H4 (cell line): ENCODE data around the gene ACACA. TPM values are rescaled to one million over a fixed set of nuclear protein-coding genes. Genes with fewer than 3 reads are reported as not detected.
"Not testable (repeated sequence)": the region's sequence is repeated elsewhere in the genome, so short reads cannot be mapped to it uniquely, and the experiment has no call there.

Experiments used
- DNase-seq: peaks from one replicate; pipeline ENCODE4 v3.0.0-alpha.2; 2015; ENCODE audit warnings: low spot score
- total RNA-seq: library from RNA; depleted of rRNA; stranded (reverse); fragments of >200 nt; shearing (Covaris generic); gene quantifications from 2 replicates; pipeline ENCODE4 v1.2.3, GENCODE V29; 2014

The ACACA gene
- total RNA-seq, 1 experiment from 2014 or later = 27.6 TPM

DNA sequence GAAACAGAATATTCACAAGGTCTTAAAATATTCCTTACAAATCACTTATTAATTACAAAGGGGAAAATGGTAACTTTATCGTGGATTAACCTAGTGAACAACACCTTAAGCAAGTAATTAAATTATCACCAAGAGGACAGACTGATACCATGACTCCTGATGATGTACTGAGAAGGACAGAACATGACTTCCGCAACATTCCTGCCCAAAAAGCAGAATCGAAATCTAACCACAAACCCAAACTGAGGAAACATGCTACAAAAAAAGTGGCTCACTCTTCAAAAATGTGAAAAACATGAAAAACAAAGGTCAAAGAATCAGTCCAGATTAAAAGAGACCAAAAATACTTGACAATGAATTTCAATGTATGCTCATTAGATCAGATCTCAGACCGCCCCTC is 306.4 kb downstream of the ACACA start:
- no peak for DNase-seq

DNA sequence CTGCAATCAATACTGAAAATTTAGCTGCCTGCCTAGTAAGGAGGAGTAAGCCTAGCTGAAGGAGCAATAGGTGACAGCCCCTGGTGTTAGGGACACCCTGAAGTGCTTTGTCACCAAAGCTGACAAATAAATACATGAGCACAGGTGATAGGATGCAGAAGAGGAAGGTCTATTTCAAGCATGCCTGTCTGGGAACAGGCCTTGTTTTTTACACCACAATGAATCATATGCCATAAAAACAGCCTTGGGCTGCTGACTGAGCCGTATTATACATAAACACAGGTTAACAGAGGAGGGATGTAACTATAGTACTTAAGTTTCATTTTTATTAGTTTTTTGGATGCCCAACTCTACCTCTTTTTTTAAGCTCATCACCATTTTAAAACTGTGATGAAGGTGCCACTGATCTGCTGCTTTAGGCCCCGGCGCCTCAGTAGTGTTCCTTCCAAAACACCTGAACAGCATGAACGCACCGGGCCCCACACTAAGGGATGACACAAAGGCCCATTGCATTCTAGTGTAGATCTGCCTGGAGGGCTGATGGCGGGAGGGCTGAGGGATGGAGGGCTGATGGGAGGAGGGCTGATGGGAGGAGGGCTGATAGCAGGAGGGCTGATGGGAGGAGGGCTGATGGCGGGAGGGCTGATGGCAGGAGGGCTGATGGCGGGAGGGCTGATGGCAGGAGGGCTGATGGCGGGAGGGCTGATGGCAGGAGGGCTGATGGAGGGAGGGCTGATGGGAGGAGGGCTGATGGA is 307.5 kb downstream of the ACACA start:
- DNase-seq = peak; percentile 37

DNA sequence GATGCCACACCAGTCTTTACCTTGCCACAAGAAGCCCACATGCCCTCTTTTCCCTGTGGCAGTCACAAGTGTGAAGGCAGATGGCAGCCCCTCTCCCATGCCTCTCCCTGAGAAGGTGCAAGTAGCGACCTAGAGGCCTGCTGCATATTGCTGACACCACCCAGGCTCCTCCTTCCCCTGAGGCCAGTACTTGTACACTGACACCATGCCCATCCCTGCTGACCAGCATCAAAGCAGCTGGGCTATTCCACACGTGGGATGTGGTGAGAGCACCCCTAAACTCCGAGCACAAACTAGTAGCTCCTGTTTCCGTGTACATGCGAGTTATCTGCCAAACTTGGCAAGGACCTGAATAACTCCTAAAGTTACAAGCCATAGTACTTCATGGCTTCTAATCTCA is 308.5 kb downstream of the ACACA start:
- no peak for DNase-seq

DNA sequence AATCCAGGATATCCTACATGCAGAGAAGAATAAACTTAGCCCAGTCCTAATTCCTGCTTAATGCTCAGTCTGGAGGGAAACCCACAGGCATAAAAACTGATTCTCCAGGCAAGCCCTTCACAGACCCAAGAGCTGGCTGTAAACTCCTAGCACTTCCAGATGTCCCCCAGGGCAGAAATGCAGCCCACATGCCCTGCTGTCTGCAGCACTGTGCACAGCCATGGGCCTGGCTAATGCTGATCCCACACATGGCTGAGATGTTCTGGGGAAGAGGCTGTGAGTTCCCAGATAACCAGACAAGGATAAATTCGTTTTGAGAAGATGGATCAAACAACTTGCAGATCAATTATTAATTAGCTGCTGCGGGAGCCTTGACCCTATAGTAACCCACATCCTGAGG is 309.5 kb downstream of the ACACA start:
- no peak for DNase-seq

DNA sequence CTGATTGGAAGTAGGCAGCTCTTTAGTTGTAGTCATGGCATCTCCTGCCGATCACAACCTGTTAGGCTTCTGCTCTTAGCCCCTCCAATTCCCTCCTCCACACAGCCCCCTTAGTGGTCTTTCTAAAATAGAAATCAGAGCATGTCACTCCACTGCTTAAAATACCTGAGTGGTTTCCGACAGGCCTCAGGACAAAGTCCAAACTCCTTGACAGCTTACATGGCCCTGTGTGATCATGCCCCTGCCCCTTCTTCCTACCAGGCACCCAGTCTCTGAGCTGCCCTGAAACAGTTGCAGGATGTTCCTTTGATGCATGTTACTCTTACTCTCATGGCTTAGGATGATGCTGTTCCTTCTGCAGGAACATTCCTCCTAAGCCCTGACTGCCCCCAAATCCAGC is 310.6 kb downstream of the ACACA start:
- no peak for DNase-seq

DNA sequence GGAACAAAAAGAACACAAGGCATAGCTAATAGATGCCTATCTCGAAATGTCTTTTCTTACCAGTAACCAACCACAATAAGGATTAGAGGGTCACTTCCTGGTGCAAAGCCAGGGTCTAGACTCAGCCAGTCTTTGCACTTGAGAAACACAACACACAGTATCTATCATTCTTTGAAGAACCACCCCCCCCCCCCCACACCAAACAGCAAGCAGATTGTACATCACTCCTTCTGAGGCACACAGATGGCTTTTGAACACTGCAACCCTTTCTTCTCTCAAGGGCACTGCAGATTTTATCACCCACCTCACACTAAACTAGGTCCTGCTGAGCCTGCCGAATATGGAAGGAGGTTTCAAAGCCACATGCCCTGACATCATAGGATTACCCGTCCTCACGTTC is 312.2 kb downstream of the ACACA start:
- no peak for DNase-seq

DNA sequence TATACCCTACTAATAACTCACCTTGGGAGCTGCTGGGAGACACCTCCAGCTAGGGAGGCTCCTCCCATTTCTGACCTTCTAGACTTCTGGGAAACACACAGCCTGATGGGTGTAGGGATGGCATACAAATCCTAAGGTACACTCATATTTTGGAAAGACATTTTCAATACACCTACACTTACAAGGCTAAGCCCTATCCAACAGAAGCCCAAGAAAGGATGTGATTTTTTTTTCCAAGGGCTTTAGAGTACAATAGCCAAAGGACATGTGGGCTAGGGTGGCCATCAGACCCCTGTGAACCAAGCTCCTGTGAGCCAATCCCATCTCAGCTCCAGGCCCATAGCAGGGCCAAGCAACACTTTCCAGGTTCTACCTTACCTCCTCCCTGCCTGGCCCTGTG is 313.9 kb downstream of the ACACA start:
- DNase-seq = no peak

DNA sequence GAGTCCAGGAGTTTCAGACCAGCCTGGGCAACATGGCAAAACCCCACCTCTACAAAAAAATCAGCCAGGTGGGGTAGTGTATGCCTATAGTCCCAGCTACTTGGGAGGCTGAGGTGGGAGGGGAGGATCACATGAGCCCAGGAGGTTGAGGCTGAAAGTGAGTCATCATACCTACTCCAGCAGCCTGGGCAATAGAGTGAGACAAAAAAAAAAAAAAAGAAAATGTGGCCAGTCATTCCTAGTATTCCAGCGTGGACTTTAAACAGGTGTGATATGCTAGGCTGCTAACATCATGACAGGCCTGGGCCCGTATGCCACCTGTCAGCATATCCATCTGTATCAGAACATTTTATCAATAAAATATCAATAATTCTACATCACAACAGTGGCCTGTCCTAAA is 314.6 kb downstream of the ACACA start:
- DNase-seq = no peak

DNA sequence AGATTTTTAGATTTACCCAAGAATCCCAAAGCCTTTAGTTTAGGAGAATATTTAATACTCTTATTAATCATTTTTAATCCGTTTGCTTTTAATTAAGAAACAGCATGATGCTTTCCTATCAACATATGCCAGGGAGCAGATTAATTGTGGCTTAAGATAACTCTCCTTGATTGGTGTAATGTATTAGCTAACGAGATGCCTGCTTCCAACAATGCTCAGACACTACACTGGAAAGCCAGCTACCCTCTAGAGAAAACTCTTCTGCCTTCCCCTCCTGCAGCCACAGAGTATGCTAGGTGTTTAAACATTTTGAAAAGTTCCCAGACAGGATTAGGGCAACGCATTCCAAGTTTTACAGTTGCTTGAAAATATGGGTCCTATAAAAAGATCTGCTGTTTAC is 315.7 kb downstream of the ACACA start:
- DNase-seq = no peak

DNA sequence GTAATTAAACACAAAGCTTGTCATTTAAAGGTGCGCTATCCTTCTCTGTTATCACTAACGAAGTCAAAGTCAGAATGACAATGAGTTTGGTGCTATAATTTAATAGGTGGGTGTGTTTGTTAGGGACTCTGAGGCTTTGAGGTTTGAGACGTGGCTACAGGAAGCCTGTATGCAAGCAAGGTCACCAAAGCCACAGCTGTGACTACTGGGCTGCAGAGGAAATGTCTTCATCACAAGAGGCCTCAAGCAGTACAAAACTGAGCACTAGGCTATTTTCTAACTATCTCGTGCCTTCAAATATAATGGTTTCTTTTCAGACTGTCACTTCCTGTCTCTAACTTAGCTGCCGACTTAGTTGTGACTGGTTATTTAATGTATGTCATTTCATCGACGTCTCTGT is 316.7 kb downstream of the ACACA start:
- no peak for DNase-seq

DNA sequence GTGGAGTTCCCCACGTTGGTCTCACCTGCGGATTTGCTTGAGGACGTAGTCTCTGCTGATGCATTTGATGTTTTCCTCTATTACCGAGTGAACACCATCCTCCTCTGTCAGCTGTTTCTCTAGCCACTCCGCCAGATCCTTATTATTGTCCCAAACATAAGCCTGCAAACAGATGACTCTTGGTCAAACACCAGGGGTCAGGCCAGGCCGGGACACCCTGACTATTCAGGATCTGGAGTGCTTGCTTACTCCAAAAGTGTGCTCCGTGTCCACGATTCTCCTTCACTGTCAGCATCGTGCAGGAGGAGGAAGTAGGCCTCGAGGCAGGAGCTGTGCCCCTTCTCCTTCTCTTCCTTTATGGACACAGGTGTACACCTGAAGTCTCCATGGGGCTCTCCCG is 317.7 kb downstream of the ACACA start:
- DNase-seq = no peak

DNA sequence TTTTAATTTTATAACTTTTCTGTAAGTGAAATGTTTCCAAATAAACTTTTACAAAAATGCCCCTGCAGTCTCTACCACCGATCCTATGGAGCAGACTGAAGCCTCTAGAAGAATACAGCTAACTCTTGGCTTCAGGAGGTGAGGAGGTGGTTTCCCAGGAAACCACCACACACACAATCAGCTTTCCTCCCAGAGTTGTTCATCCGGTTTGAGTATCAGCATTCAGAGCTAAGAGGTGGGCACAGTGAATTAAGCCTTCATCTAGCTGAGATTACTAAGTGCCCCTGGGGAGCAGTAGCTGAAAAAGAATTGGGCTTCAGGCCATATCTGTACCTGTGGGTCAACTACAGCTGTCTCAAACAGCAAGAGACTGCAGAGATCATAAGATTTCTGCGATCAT is 318.2 kb downstream of the ACACA start:
- DNase-seq = no peak

DNA sequence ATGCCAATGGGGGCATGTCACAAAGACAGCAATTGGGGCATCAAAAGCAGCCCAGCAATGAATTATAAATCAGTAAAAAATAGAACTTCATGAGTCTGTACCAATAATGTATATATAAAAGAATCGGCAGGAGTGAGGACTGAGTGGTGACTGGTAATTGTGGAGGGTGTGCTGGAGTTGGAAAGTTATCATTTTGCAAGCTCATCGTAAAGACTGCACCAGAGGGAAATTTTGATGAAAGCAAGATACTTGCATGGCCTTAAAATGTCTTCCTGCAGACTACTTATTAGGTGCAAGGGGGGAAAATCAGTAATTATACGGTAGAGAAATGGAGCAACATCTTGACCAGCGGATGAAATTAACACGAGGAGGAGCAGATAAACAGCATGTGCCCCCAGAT is 319.0 kb downstream of the ACACA start:
- DNase-seq = no peak

DNA sequence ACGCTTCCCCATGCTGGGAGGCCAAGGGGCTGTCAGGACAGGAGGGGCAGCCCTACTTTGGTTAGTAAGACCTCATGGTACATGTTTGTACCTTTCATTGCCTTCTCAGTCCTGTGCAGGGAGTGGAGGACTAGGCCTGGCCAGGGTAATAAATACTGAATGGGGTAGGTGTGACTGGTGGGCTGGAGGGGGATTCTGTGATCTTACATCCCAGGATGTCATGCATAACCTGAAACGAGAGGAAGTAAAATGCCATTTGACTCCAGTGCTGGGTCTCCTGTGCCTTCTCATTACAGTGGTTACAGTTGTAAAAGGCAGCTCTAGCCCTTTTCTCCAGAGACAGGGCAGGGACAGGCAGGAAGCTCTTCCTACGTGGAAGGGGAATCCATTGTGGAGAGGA is 319.7 kb downstream of the ACACA start:
- no peak for DNase-seq

DNA sequence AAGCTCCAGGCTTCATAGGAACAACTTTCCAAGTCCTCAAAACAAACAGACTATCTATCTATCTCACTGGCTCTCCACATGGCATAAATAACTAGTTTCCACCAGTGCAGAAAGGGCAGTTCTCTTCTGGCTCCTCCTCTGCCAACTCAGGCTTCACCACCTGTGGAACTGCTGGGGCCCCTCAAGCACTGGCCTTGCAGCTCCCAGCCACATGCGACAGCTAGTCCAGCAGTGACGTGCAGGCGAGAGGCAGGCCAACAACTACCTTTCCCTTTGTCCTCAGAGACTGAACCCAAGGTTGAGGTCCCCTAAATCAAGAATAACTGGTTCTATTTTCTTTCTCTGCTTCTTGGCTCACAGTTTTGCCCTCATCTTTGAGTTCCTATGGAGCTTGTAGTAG is 320.3 kb downstream of the ACACA start:
- no peak for DNase-seq

DNA sequence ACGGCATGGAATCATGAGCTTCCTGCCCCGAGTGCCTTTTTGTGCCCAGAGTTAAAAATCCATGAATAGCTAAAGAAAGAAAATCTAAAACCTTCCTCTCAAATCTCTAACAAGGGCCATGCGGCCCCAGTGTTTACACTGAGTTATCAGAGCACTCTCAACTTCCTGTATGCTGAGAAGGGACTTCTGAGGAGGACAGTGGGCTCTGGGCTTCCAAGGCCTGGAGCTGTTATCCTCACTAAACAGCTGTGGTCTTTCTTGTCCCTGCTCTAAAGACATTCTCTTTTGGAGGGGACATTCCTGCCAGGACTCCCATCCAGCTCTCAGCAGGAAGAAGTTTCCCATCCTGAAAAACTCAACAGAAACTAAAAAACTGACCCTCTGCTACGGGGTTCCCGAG is 322.3 kb downstream of the ACACA start:
- no peak for DNase-seq

DNA sequence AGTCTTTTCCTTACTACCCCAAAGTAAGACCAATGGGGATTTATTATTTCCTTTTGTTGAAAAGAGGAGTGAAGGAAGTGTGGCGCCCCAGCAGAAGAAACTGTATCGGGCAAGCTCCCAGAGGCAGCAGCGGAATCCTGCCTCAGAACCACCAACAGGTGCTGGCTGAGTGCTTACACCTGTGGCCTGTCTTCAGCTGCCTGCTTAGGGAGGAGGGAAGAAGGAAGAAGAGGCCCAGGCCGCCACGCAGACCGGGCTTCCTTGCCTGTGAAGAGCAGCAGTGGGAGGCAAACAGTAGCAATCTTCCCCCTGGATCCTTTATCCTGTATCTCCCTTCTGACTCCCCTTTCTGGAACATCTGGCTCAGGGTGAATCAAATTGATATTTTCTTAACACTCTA is 323.2 kb downstream of the ACACA start:
- no peak for DNase-seq

DNA sequence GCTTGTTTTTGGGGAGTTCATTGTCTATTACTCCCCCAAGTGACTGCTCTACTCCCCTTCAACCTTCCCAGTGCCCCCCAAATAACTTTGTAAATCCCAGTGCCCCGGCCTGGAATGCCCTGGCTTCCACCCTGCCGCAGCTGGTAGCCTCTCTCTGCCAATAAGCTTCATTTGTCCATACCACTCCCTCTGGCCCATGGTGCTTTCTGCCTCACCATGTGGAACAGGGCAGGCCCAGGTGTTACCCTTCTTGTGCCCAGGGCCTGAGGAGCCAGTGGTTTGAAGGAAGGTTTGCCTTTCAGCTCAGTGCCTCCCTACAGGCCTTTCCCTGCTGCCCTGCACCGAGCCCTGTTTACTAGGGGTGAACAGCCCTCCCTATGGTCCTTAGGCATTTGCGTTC is 323.7 kb downstream of the ACACA start:
- DNase-seq = no peak

DNA sequence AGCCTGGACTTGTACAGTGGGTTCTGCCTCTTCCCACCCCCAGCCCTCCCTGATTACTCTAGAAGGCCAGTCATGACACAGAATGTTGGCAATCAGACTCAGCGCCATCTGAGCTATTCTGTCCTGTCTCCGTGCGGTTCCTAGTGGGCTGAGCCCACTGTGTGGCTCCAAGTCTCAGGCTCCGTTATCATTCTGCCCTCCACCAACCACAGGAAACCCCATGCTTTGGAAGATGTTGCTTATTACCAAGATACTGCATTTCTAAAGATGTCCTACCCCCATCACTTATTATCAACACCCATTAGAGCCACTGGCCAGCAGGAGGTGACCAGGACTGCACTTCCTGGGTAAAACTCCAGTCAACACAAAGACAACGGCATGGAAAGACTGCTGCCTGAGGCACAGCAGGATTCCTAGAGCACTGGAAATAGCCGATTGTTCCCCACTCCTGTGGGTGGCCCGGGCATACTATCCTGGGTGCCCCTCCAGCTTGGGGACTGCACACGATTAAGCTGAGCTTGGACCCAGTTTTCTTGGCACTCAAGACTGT is 324.2 kb downstream of the ACACA start:
- DNase-seq = no peak

DNA sequence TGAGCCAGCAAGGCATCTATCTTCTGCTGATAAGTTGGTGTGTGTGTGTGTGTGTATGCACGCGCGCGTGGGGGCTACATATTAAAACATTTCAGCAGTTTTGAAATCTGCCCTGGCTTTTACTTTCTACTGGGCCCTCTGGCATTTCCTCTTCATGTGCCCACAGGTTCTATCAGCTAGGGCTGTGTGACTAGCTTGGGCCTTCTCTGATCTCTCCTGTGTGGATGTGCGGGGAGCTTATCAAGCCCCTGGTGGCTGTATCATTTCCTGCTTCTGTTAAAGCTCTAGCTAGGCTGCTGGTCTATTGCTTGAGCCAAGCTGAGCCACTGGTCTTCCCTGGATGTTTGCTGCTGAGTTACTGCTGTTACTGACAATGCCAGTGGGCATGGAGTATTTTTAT is 325.3 kb downstream of the ACACA start:
- DNase-seq = no peak

DNA sequence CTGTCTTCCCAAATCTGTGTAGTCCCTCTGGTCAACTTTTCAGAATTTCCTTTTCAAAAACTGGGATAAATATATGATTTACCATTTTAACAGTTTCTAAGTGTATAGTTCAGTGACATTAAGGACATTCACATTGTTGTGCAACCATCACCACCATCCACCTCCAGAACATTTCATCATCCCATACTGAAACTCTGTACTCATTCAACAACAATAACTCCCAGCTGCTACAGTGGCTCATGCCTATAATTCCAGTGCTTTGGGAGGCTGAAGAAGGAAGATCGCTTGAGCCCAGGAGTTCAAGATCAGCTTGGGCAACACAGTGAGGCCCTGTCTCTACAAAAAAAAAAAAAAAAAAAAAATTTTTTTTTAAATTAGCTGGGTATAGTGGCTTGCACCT is 326.9 kb downstream of the ACACA start:
- no peak for DNase-seq

DNA sequence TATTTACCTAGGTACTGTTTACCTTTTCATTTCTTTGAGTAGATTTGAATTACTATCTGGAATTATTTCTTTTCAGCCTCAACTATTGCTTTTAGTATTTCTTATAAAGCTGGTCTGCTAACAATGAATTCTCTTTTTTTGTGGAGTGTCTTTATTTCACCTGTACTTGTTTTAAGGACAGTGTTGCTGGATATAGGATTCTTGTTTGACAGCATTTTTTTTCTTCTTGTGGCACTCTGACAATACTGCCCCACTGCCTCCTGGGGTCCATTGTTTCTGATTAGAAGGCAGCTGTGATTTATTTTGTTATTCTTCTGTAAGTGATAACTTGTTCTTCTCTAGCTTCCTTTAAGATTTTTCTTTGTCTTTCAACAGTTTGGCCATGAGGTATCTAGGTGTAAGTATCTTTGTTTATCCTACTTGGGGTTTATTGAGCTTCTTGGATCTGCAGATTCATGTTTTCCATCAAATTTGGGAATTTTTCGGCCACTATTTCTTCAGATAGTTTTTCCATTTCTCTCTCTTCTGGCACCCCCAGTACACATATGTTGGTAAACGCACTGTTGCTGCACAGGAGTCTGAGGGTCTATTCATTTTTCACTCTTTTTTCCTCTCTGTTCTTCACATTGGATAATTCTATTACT is 327.4 kb downstream of the ACACA start:
- no peak for DNase-seq

DNA sequence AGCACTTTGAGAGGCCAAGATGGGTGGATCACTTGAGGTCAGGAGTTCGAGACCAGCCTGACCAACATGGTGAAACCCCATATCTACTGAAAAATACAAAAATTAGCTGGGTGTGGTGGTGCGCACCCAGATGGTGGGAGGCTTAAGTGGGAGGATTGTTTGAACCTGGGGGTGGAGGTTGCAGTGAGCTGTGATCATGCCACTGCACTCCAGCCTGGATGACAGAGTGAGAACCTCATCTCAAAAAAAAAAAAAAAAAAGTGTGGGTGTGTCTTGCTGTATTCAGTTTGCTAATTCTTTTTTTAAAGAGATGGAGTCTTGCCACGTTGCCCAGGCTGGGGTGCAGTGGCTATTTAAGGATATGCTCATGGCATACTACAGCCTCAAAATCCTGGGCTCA is 333.2 kb downstream of the ACACA start:
- DNase-seq = not testable (repeated sequence)

DNA sequence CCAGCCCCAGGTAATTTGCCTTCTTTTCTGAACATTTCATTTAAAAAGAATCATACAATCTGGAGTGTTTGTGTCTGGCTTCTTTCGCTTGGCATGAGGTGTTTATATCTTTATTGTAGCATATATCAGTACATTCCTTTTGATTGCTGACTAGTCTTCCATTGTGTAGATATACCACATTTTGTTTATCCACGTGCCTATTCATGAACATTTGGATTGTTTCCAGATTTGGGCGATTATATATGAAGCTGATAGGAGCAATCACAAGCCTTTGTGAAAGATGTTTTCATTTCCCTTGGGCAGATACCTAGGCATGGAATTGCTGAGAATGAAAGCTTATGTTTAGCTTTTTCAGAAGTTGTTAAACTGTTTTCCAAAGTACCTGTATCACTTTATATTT is 337.5 kb downstream of the ACACA start:
- no peak for DNase-seq
